NAMALWA (cell line): ENCODE results near the gene ITPKB.
"Not testable (repeated sequence)": the region's sequence is repeated elsewhere in the genome, so short reads cannot be mapped to it uniquely, and the experiment has no call there.

Experiments
- DNase-seq: peaks from one replicate; pipeline ENCODE4 v3.0.0-alpha.2; 2015; ENCODE audit warnings: low spot score

The ITPKB gene

DNA sequence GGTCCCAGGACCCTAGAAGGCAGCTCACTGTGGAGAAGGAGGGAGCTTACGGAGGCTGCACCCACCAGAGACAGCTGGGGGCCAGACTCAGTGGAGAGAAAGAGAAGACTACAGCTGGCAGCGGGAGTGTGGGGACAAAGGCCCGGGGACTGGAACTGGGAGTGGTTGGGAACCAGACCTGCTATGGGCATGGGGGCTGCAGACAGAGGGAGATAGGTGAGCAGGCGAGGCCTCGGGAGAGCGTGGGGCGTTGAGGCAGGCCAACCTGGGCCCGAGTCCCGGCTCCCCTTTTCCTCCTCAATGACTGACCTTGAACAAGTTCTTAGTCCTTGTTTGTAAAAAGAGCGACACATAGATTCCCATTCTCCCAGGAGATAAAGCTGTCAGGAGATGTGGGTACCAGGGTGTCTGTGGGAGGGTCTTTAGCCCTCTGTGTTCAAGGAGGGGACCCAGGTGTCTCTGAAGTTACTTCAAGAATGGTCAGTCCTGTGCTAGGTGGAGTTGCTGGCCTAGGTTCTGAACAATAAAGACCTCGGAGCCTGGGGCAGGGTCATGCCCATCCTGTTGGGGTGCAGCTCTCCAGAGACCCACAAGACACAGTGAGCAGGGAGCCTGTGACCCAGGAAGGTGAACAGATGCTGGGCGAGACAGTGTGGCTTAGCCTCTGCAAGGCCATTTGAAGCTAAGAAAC is 87.9 kb downstream of the ITPKB start:
- no peak for DNase-seq

DNA sequence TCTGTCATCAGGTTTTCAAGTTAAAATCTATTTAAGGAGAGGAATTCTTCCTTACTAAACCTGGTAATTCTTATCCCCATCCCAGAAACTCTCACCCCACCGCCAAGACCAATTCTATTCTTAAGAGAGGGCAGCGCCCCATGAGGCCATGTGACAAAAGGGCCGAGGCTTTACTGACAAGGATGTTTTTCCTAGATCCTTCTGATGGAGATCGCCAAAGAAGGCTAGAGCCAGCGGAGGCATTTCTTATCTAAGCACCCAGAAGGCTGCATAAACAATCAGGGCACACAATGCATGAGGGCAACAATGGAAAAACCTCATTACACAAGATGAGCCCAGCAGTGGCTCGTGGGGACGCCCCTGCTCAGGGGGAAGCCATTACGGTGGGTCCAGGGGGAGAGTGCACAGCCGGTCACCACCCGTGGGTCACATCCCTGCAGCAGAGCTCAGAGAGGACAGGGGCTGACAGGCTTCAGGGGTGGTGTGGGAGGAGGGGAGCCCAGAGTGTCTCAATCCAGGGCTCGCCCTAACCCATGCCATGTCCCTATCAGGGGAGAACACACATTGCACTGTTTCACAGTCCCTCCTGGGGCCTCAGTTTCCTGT is 88.7 kb downstream of the ITPKB start:
- DNase-seq, result no peak

DNA sequence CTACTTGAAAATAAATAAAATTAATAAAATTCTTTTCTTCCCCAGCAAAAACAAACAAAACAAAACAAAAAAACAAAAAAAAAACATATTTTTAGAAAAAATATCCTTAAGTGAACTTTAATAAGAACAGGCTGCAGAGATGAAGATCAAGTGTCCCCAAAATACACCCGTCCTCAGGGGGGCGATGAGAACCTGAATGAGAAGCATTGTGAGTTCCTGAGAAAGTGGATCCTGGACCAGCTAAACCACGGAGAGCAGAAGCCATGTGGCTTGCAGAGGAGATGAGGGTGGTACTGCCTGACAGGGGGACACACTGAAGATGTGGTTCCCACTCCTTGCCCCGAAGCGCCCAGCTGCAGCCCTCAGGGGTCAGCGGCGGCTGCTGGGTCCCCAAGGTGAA is 89.3 kb downstream of the ITPKB start:
- peak; percentile 60 for DNase-seq

- no peak for DNase-seq
Observed at GRCh38 chr1:226649244-226649643, 89.8 kb downstream of the ITPKB start.

- DNase-seq, result no peak
Observed at GRCh38 chr1:226648421-226648820, 90.7 kb downstream of the ITPKB start.

GRCh38 chr1:226647719-226648118 is 91.4 kb downstream of the ITPKB start:
- DNase-seq, result no peak

DNA sequence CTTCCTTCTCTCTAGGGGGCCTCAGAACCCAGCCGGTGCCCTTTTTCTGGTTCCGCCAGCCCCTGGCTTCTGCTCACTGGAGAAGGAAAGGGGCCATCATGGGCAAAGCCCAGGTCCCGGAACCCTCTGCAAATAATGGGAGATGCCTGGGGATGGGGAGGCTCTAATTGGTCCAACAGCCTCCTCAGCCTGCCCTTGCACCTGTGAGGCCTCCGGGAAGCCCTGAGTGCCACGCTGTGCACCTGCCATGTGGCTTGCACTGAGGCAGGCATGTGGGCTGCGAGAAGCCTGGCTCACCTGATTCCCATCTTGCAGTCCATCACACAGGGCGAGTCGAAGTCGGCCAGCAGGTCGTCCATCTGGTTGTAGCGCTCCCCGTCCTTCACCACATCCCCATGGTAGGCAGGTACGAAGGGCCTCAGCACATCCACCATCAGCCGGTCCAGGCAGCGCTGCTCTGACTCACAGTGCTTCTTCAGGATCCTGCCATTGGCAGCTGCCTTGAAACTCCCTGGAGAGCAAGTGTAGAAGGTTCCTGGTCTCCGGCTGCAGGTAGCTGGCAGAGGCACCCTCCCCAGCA is 92.1 kb downstream of the ITPKB start:
- no peak for DNase-seq

- DNase-seq, result no peak
Observed at GRCh38 chr1:226646026-226646869, 92.8 kb downstream of the ITPKB start.

DNA sequence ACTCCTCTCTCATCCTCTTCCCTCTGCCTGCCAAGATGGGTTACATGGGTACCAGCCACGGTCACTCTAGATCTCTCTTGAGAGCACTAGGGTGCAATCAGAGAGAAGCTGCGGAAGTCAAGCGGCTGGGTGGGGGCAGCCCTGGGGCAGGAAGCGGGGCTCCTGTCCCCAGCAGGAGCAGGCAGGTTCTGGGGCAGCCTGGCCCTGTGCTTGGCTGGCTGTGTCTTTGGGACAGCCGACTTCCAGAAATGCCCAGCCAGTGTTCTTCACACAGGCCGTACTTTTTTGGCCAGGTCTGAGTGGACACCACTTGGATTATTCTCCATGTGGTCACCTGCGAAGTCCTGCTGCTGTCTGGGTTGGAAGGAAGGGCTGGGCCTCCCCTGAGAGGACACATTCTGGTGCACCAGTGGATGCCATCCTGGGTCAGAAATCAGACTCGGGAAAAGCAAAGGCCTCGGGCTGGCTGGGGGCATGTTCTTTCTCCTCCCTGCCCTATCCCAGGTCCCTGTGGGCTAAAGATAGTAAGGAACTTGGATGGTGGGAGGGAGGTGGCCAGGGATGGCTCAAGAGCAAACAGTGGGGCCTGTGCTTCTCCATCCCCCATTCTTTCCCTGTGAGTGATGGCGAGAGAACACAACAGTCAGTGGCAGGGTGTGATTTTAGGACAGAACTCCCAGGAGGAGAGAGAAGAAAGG is 93.7 kb downstream of the ITPKB start:
- no peak for DNase-seq

DNA sequence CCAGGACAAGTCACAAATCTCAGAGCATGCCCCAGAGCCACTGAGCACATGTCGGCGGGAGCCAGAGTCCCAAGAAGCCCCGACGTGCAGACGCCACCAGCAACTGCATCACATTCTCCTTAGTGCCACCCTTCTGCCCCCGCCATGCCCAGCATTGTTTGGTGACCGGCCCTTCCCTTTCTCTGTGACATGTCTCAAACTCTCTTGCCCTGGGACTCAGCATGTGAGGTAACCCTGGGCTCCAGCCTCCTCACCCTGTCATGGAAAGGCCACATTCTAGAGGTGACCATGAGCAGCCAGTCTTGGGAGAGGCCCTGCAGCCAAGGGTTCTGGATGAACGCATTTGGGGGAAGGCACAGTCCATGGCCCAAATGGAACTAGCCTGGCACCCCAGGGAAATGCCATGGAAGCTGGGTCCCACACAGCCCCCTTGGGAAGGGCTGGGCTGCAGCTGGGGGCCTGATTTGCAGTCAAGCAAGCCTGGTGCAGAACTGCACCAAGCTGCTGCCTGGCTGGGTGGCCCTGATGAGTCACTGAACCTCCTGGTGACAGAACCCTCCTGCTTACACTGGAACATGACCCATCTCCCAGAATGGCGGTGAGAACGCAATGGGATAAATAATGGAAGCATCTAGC is 94.4 kb downstream of the ITPKB start:
- no peak for DNase-seq

DNA sequence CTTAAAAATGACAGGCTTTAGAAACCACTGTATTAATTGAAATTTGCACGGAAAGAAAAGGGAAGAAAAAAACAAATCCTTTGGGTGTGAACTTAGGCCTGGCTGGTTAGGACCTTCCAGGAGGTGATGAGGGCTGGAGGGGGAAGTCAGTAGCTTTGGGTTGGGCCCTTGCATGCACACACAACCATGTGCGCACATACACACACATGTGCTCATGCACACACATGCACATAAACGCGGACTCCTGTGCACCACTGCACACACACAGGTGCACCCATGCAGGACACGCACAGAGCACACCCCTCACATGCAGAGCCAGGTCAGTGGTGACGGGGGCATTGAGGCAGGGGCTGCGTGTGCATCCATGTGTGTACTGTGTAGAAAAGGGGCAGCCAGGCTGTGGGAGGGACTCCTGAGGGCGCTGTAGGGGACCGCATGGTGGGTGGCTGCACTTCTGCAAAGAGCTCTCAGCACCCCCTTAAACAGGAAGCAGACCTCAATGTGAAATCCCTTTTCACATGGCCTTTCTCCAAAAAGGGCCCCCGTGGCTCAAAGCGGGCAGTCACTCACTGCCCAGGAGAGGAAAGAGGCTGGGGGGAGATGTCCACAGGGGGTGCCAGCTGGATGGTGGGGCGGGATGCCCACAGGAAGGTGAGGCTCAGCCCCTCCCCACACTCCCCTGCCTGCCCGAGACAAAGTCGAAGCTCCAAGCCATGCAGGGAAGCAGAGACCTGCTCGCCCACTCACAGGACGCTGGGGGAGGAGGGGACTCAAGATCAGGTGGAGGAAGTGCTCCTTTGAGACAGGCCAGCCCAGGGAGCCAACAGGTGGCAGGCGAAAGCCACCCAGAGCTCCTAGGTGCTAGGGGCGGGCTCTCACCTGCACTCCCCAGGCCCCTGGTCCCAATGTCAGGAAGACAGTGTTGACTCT is 95.2 kb downstream of the ITPKB start:
- peak; percentile 64 for DNase-seq

DNA sequence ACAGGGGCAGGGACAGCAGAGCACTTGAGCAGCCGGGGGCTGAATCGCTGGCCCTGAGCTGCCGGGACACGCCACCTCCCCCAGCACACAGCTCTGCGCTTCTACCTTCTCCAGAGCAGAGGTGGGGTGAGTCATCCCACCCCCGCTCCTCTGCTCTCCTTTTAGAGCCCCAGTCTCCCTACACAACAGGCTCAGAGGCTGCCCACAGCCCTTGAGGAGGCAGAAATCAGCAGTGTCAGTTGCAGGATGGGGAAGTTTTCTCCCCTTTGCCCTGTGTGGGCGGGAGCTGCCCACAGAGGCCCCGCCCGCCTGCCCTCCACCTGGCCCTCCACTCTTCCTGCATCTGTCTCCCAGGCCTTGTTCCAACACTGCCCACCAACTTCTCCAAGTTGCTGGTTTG is 95.9 kb downstream of the ITPKB start:
- no peak for DNase-seq

- DNase-seq, result no peak
Observed at GRCh38 chr1:226642421-226642820, 96.7 kb downstream of the ITPKB start.

DNA sequence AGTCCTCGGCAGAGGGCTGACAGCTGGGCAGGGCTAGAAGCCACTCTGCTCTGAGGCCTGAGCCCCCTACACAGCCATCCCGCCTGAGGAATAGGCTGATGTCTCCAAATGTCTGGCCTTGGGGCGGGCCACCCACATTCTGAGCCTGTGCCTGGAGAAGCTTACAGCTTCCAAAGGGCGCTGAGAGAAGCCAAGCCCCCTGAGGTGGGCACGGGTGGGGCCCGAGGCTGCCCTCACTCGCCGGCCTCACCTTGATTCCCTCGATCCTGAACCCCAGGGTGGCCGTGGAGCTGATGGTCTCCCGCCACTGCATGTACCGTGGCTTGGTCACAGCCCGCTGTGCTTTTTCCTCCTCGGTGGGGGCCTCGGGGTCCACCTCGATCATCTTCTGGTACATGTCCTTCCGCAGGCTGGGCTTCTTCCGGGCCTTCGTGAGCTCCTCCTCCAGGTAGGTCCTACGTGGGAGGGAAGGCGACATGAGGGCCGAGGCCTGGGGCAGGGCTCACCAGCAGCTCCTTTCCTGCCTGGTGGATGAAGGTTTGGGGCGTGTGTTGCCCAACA is 97.3 kb downstream of the ITPKB start:
- DNase-seq, result no peak

DNA sequence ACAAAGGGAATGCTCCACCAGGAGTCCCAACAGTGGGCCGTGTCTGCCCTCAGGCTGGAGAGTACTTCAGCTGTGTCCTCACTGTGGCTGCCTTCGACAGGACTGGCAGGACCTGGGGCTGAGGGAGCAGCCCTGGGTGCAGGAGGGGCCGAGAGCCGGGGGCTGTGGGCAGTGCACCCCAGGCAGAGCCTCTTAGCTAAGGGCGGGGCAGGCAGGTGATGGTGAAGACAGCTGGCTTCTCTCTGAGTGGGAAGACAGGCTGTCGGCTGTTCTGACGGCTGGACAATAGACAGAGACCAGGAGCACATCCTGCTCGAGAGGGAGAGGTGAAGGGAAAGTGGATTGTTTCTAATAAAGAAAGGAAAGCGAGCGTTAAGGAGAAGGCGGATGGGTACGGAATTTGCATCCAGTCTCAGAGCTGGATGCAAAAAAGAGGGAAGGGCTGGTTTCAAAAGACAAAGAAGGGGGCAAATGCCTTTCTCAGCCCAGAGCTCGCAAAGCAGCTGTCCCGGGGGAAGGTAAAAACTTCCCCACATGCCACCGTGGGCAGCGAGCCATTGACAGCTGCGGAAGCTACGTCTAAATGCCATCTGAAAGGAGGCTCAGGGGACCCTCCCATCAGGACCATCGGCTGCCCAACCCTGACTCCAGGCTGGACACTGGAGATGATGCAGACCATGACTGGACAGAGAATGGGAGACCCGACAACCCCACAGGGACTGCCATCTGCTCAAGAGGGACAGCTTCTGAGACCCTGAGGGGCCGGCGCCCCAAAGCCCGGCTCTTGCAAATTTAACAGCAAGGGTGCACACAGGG is 98.6 kb downstream of the ITPKB start:
- DNase-seq, result no peak

- DNase-seq, result no peak
Observed at GRCh38 chr1:226639631-226640061, 99.4 kb downstream of the ITPKB start.

DNA sequence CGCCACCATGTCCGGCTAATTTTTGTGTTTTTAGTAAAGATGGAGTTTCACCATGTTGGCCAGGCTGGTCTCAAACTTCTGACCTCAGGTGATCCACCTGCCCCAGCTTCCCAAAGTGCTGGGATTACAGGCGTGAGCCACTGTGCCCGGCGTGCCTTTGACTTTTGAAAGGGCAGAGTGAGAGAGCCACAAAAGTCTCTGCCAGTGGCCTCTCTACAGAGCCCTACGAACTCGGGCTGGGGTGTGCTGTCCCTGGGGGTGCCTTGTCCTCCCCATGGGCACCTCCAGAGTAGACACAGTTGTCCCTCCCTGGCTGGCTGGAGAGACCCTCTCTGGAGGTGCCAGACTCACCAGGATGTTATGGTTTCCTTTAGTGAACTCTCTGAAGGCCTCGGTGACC is 99.9 kb downstream of the ITPKB start:
- DNase-seq, result not testable (repeated sequence)

DNA sequence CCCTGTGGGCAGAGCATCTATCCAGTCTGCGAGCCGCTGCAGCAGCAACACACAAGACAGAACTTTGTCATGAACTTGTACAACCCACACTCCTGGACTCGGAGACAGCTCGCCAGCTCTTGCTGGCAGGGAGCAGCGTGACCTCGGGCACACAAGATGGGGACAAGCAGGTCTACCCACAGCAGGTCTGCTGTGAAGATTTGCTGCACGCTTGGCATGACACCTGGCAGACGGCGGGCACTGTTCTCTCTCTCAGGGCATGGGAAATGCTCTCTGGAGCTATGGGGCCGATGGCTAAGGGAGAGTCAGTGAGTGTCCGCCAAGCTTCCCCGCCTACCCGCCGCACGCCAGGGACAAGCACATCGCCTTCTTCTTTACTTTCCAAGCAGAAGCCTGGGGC is 100.5 kb downstream of the ITPKB start:
- no peak for DNase-seq

GRCh38 chr1:226638001-226638601 is 101.0 kb downstream of the ITPKB start:
- DNase-seq, result no peak
